Endothelial cell of umbilical vein (primary cell): ENCODE measurements around the gene KLHL1. TPM values are rescaled to one million over a fixed set of nuclear protein-coding genes. Genes with fewer than 3 reads are reported as not detected.

Experiments used
- BruUV-seq: library from RNA; stranded (reverse); fragments of 400-500 nt; replicated peaks from 2 replicates; lab custom pipeline; 2021; lab: Mats Ljungman, UMichigan
- CTCF ChIA-PET: fragments of 300-600, 350-600 bp; sonication (Branson Sonifier 250); formaldehyde crosslinking; loops from one replicate; lab custom pipeline; 2021; ENCODE audit warnings: antibody characterized with exemption, inconsistent platforms; lab: Charles Lee
- POLR2A ChIA-PET: fragments of 300-600, 350-600 bp; sonication (Branson Sonifier 250); formaldehyde crosslinking; loops from one replicate; lab custom pipeline; 2021; ENCODE audit warnings: antibody characterized with exemption, inconsistent platforms; lab: Charles Lee
- DNase-seq: peaks from one replicate; pipeline ENCODE4 v3.0.0-alpha.2; 2011; ENCODE audit warnings: low read depth, low spot score
- FAIRE-seq: peaks from 2 replicates; lab custom pipeline; 2011; peaks lifted over from hg19 to GRCh38; lab: Jason Lieb, UNC
- H2AFZ ChIP-seq: 2 replicates; pipeline ENCODE4 v1.6.0; 2012; ENCODE audit warnings: low read depth, low read length, control low read depth, inconsistent platforms
- H3K27ac ChIP-seq: 2 replicates; pipeline ENCODE4 v1.5.1; 2011; ENCODE audit warnings: low read depth, mild to moderate bottlenecking, control low read depth, low read length, moderate library complexity; ENCODE audit not compliant: insufficient read depth
- H3K27me3 ChIP-seq, 2 experiments: 2 replicates each; pipeline versions ENCODE4 v1.6.0 to v1.6.1; 2011; ENCODE audit warnings: low read length in 2 of 2, mixed read lengths in 1 of 2; ENCODE audit not compliant: control insufficient read depth in 2 of 2, insufficient read depth in 2 of 2
- H3K36me3 ChIP-seq, 2 experiments: 2 replicates in 1 of 2; 3 replicates in 1 of 2; pipeline ENCODE4 v1.5.1; 2011; ENCODE audit warnings: low read length in 2 of 2, mild to moderate bottlenecking in 1 of 2, moderate library complexity in 1 of 2; ENCODE audit not compliant: control insufficient read depth in 2 of 2, insufficient read depth in 2 of 2; ENCODE audit errors: extremely low read depth in 1 of 2
- H3K4me1 ChIP-seq: 3 replicates; pipeline ENCODE4 v1.5.1; 2011; ENCODE audit warnings: mild to moderate bottlenecking, low read length; ENCODE audit not compliant: control insufficient read depth, insufficient read depth; ENCODE audit errors: extremely low read depth
- H3K4me2 ChIP-seq: 2 replicates; pipeline ENCODE4 v1.6.1; 2011; ENCODE audit warnings: low read length, control low read depth, mixed read lengths; ENCODE audit not compliant: insufficient read depth
- H3K4me3 ChIP-seq, 3 experiments: fragments of 200-600 bp in 1 of 3; sonication (generic), shearing (Covaris generic) in 1 of 3; replicated peaks in 1 of 3; 2 replicates each; pipeline ENCODE4 v1.5.1; 2011 to 2016; ENCODE audit warnings: control low read depth in 3 of 3, low read length in 3 of 3, mild to moderate bottlenecking in 2 of 3, inconsistent platforms in 1 of 3, low read depth in 1 of 3, moderate library complexity in 1 of 3; ENCODE audit not compliant: insufficient read depth in 1 of 3
- H3K79me2 ChIP-seq: 2 replicates; pipeline ENCODE4 v1.6.0; 2012; ENCODE audit warnings: low read length, inconsistent platforms; ENCODE audit not compliant: control insufficient read depth, insufficient read depth
- H3K9ac ChIP-seq: replicated peaks from 2 replicates; pipeline ENCODE3; 2011; ENCODE audit warnings: low read length, control low read depth; ENCODE audit not compliant: insufficient read depth; ENCODE audit errors: extremely low read depth
- H3K9me1 ChIP-seq: replicated peaks from 3 replicates; pipeline ENCODE4 v1.6.0; 2011; ENCODE audit warnings: mild to moderate bottlenecking, low read length; ENCODE audit not compliant: control insufficient read depth, insufficient read depth; ENCODE audit errors: extremely low read depth
- H3K9me3 ChIP-seq: replicated peaks from 2 replicates; pipeline ENCODE4 v1.5.1; 2012; ENCODE audit warnings: low read length, inconsistent platforms; ENCODE audit not compliant: control insufficient read depth, insufficient read depth
- H4K20me1 ChIP-seq: replicated peaks from 2 replicates; pipeline ENCODE3; 2011; ENCODE audit warnings: mild to moderate bottlenecking, low read length; ENCODE audit not compliant: control insufficient read depth, insufficient read depth; ENCODE audit errors: extremely low read depth
- EZH2 ChIP-seq: IDR thresholded peaks from 2 replicates; pipeline ENCODE4 v1.6.1; 2012; ENCODE audit warnings: borderline replicate concordance, low read depth, mild to moderate bottlenecking, moderate library complexity, low read length, inconsistent platforms; ENCODE audit not compliant: severe bottlenecking
- FOS ChIP-seq: IDR thresholded peaks from 2 replicates; pipeline ENCODE4 v1.6.1; 2011; ENCODE audit warnings: mild to moderate bottlenecking, low read length, moderate library complexity, borderline replicate concordance; ENCODE audit not compliant: insufficient read depth
- GATA2 ChIP-seq: IDR thresholded peaks from 2 replicates; pipeline ENCODE4 v1.7.0; 2011; ENCODE audit warnings: low read depth, mild to moderate bottlenecking, moderate library complexity, mixed read lengths, low read length; ENCODE audit not compliant: insufficient read length, insufficient read depth
- JUN ChIP-seq: IDR thresholded peaks from 2 replicates; pipeline ENCODE4 v1.6.1; 2011; ENCODE audit warnings: borderline replicate concordance, low read depth; ENCODE audit not compliant: insufficient read length, insufficient read depth
- MYC ChIP-seq: IDR thresholded peaks from one replicate; pipeline ENCODE4 v1.6.1; 2011; ENCODE audit warnings: mild to moderate bottlenecking, low read depth, low read length
- POLR2A ChIP-seq: IDR thresholded peaks from 2 replicates; pipeline ENCODE4 v1.6.1; 2012; ENCODE audit warnings: low read depth, mild to moderate bottlenecking, control low read depth, low read length
- POLR2AphosphoS5 ChIP-seq: IDR thresholded peaks from 2 replicates; pipeline ENCODE4 v1.6.1; 2012; ENCODE audit warnings: low read depth, mild to moderate bottlenecking, control low read depth, low read length, moderate library complexity; ENCODE audit not compliant: insufficient read depth
- dilution Hi-C: fragments of 300-500 bp; cut with MboI; formaldehyde crosslinking; loops from one replicate; pipeline ENCODE4 v1.15.0; 2019; ENCODE audit warnings: low sequenced_read_pairs; ENCODE audit not compliant: extremely low pct_ligation_motif_present
- intact Hi-C: fragments of 100-400 bp; cut with micrococcal nuclease; formaldehyde crosslinking; loops from one replicate; pipeline ENCODE4 v1.10.0; 2022
- polyA plus RNA-seq, 4 experiments: library from polyadenylated mRNA; depleted of rRNA in 3 of 4; stranded (reverse) in 3 of 4; unstranded in 1 of 4; fragments of >200 nt; gene quantifications; 2 replicates each; pipeline versions ENCODE4 v1.2.1 to v1.2.3, GENCODE V29; 2011 to 2012; ENCODE audit warnings: missing spikeins in 1 of 4
- total RNA-seq: library from RNA; stranded (reverse); gene quantifications from 2 replicates; pipeline ENCODE4 v1.2.3, GENCODE V29; 2021
- TF ChIP-seq, protein P1 (sequence below): IDR thresholded peaks from 2 replicates; pipeline ENCODE4 v1.6.1; 2011; ENCODE audit not compliant: insufficient read depth, insufficient read length
- TF ChIP-seq, protein P2 (sequence below), 2 donors: IDR thresholded peaks; 1 replicate in 1 of 2; 2 replicates in 1 of 2; pipeline ENCODE4 v1.5.1; 2011; ENCODE audit warnings: low read length in 2 of 2, mild to moderate bottlenecking in 2 of 2, moderate library complexity in 2 of 2, control low read depth in 1 of 2, inconsistent platforms in 1 of 2, low read depth in 1 of 2; ENCODE audit not compliant: insufficient read depth in 1 of 2; ENCODE audit errors: extremely low read depth in 1 of 2

The KLHL1 gene
- total and polyA plus RNA-seq, 2 donors (not counting 3 experiments of a cell fraction or from before 2014, with no cell fraction given) = not detected

DNA sequence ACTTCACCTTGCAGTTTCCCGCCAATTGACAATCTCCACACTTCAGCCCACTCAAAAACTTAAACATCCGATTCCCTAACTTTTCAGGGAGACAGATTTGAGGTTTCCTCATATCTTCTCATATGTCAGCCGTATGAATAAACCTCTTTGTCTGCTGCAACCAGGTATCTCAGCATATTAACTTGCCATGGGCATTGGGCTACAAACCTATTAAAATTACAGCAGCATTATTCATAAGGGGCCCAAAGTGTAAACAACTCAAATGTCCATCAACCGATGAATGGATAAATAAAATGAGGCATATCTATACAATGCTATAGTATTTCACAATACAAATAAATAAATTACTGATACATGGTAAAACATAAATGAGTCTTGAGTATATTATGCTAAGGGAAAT lies 180.0 kb downstream of the KLHL1 start:
- Histone ChIP-seq H3K9ac (no peak overlapping the region), H2AFZ (no peak overlapping the region), H3K36me3 (no peaks in the 10 kb centered on the region), H3K4me3 (no peak overlapping the region), H3K4me1 (no peaks in the 10 kb centered on the region), H3K79me2 (no peaks in the 10 kb centered on the region), H3K4me2 (no peak overlapping the region), H3K27me3 (no peaks in the 10 kb centered on the region), H3K9me1 (no peaks in the 10 kb centered on the region), H4K20me1 (no peaks in the 10 kb centered on the region), H3K27ac (no peak overlapping the region), H3K9me3 (no peaks in the 10 kb centered on the region)
- ChIA-PET POLR2A (no interaction called here), CTCF (no interaction called here)
- TF ChIP-seq POLR2A = no peak
- TF ChIP-seq JUN = no peak
- TF ChIP-seq, protein P1, sequence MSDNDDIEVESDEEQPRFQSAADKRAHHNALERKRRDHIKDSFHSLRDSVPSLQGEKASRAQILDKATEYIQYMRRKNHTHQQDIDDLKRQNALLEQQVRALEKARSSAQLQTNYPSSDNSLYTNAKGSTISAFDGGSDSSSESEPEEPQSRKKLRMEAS = no peak
- TF ChIP-seq, protein P2, sequence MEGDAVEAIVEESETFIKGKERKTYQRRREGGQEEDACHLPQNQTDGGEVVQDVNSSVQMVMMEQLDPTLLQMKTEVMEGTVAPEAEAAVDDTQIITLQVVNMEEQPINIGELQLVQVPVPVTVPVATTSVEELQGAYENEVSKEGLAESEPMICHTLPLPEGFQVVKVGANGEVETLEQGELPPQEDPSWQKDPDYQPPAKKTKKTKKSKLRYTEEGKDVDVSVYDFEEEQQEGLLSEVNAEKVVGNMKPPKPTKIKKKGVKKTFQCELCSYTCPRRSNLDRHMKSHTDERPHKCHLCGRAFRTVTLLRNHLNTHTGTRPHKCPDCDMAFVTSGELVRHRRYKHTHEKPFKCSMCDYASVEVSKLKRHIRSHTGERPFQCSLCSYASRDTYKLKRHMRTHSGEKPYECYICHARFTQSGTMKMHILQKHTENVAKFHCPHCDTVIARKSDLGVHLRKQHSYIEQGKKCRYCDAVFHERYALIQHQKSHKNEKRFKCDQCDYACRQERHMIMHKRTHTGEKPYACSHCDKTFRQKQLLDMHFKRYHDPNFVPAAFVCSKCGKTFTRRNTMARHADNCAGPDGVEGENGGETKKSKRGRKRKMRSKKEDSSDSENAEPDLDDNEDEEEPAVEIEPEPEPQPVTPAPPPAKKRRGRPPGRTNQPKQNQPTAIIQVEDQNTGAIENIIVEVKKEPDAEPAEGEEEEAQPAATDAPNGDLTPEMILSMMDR (IDR thresholded peaks at IDR 0.05; ENCODE audit: extremely low read depth in 1 of 2, insufficient read depth in 1 of 2, low read depth in 1 of 2, low read length in 2 of 2) = no peak
- no peak for TF ChIP-seq GATA2
- TF ChIP-seq MYC = no peak
- no peak for TF ChIP-seq EZH2
- TF ChIP-seq FOS = no peak
- TF ChIP-seq POLR2AphosphoS5 = no peak
- no peak for FAIRE-seq
- dilution Hi-C loops (no loop called here), intact Hi-C loops (no loop called here)
- DNase-seq = no peak
- no TSS peak for BruUV-seq
